Measurements from ENCODE around the gene LDAH.

- TF ChIP-seq CTCF (IDR thresholded peaks at IDR 0.05) (no peak), POLR2A (IDR thresholded peaks at IDR 0.05) (no peak), POLR2AphosphoS5 (IDR thresholded peaks at IDR 0.05) (no peak), EP300 (IDR thresholded peaks at IDR 0.05; ENCODE audit: low read depth) (no peak)
Observed at GRCh38 chr2:20652141-20652540, 170.8 kb downstream of the LDAH start.
